ENCODE data around the gene TMF1.

Gene TMF1, protein sequence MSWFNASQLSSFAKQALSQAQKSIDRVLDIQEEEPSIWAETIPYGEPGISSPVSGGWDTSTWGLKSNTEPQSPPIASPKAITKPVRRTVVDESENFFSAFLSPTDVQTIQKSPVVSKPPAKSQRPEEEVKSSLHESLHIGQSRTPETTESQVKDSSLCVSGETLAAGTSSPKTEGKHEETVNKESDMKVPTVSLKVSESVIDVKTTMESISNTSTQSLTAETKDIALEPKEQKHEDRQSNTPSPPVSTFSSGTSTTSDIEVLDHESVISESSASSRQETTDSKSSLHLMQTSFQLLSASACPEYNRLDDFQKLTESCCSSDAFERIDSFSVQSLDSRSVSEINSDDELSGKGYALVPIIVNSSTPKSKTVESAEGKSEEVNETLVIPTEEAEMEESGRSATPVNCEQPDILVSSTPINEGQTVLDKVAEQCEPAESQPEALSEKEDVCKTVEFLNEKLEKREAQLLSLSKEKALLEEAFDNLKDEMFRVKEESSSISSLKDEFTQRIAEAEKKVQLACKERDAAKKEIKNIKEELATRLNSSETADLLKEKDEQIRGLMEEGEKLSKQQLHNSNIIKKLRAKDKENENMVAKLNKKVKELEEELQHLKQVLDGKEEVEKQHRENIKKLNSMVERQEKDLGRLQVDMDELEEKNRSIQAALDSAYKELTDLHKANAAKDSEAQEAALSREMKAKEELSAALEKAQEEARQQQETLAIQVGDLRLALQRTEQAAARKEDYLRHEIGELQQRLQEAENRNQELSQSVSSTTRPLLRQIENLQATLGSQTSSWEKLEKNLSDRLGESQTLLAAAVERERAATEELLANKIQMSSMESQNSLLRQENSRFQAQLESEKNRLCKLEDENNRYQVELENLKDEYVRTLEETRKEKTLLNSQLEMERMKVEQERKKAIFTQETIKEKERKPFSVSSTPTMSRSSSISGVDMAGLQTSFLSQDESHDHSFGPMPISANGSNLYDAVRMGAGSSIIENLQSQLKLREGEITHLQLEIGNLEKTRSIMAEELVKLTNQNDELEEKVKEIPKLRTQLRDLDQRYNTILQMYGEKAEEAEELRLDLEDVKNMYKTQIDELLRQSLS
- long read RNA-seq, donor 1, partial matches to known transcripts, result 13 of 13 reads
- long read RNA-seq, donor 1, other reads (novel, unspliced or antisense), result 0 of 13 reads
- long read RNA-seq, donor 2, result 0 reads
- long read RNA-seq, donor 3, partial matches to known transcripts, result 6 of 6 reads
- long read RNA-seq, donor 3, other reads (novel, unspliced or antisense), result 0 of 6 reads
- long read RNA-seq, donor 4, partial matches to known transcripts, result 17 of 18 reads
- long read RNA-seq, donor 4, other reads (novel, unspliced or antisense), result 0 of 18 reads
- long read RNA-seq, donor 5, full-length matches to known transcripts, result 1 of 11 reads
- long read RNA-seq, donor 5, partial matches to known transcripts, result 10 of 11 reads
- long read RNA-seq, donor 5, other reads (novel, unspliced or antisense), result 0 of 11 reads
- long read RNA-seq, donor 6, result 0 reads
- long read RNA-seq, donor 7, full-length matches to known transcripts, result 1 of 16 reads
- long read RNA-seq, donor 7, partial matches to known transcripts, result 15 of 16 reads
- long read RNA-seq, donor 7, other reads (novel, unspliced or antisense), result 0 of 16 reads
- long read RNA-seq, donor 8, partial matches to known transcripts, result 19 of 19 reads
- long read RNA-seq, donor 8, other reads (novel, unspliced or antisense), result 0 of 19 reads

DNA sequence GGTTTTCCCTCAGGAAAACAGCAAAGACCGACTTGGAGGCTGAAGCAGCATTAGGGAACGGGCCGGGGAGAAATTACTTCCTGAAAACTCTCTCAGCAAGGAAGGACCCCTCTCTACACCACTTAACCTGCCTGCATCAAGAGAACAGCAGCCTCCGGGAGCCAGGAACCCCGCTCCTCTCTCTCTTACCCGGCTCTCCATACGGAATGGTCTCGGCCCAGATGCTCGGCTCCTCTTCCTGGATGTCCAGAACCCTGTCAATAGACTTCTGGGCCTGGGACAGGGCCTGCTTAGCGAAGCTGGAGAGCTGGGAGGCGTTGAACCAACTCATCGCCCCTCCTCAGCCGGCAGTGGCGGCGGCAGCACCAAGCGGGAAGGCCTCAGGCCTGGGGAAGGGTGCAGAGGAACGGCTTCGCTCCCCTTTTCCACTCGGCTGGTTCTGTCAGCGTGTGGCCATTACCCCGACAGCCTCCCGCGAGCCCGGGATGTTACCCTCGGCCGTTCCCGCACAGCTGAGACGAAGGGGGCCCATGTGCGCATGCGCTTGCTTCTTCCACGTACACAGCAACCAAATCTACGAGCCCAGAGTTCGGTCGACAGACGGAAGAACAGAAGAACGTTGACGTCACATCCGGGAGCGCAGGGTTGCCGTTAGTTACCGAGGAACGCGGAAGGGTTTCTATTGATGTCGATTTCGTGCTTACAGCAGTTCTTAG, at the start of gene TMF1:
Gene TMF1 (minus strand): TSS at position 578 of the 716 bp plus-strand sequence. CDS start 247 bp downstream, at position 331.
- DNase-seq, result peak; percentile 99

DNA sequence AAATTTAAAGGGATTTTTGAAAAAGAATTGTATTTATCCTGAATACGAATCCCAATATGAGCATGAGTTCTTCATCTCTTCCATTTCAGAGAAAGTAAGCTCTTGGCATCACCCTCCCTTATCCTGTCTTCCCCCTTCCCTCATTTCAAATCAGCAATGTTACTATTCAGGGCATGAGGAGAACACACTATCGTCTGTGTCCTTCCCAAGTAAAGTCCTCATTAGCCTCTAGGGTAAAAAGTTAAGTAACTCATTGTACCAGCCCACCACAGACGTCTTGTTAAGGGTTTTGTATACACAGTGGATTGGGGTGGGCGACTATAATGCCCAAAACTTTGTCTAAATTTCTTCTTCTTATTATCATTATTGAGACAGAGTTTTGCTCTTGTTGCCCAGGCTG, 47.4 kb upstream of the TMF1 start:
- DNase-seq, result no peak

DNA sequence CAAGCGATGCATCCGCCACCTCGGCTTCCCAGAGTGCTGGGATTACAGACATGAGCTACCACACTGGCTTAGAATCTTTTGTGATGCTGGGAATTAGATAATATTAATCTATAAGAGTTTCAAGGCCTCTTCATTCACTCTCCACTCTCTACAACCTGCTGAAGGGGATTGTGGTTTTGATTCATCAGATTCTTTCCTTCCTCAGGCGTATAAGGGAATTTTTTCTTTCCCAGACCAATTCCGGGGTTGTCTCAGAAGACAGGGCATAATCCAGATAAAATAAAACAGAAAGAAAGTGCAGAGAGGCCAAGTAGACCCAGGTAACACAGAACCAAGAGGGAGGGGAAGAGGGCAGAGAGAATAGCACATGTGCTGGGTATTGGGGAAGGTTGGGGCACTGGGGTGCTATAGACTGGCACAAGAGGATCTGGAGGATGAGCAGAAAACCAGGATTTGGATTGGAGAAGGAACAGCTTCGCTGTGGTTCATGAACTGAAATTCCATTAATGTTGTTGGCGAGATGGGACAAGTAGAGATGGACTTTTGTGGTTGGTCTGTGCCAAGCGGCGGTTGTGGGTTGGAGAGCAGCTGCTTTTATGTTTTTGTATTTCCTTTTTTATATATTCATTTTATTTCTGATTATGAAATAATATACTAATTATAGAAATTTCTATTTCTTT, 45.4 kb upstream of the TMF1 start:
- DNase-seq, result no peak

DNA sequence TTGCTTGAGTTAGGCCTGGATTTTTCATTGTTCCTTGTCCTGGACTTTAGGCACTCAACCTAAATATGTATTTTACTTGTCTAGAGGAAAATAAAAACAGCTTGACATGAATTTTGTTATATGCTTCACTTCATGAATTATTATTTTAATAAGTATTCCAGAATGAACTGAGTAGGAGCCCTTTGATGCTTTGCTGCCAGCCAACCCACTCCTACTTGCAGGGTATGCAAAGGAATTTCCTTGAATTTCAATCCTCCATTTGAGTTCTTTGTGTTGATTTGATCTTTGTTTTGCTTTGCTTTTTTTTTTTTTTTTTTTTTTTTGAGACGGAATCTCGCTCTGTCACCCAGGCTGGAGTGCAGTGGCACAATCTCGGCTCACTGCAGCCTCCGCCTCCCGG, 44.2 kb upstream of the TMF1 start:
- no peak for DNase-seq

DNA sequence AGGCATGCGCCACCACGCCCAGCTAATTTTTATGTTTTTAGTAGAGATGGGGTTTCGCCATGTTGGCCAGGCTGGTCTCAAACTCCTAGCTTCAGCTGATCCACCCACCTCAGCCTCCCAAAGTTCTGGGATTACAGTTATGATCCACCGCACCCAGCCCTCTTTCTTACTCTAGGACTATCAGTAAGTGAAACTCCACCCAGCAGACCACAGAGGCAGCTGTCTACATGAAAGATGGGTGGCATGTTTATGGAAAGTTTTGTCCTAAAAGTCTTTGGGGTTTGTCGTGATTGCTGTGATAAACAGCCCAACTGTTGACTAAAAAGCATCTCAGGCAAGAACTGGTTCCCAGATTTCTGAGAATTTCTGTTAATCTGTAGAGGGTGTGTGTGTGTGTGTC, 43.5 kb upstream of the TMF1 start:
- DNase-seq, result no peak

DNA sequence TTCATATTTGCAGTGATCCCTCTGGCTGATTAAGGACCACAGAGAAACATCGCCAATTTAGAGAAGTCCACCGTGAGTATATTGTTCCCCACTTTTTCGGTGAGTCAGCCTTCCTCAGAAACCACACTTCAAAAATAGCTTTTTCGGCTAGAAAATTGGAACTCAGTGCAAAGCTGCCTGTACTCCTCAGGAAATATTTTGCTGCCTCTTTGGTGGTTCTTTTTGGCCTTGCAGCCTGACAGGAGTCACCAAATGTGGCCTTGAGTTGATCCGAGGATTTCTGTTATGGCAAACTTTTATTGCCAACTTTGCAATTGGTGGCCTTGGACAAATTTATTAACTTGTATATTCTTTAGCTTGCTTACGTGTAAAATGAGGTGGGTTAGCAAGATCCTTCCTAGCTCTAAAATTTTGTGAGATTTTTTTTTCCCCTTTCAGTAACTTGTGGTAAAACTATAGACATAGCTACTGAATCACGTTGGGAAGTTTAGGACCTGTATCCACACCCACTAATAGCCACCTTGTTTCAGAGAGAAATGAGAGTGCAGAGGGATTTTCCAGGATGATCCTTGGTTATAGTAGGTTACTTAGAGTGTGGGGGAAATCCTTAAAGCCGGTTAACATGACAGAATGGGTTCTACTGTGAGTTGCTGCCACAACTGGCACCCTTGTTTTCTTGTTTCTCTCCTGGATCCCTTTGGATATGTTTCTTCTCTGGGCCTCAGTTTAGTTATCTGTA, 42.5 kb upstream of the TMF1 start:
- DNase-seq, result no peak

DNA sequence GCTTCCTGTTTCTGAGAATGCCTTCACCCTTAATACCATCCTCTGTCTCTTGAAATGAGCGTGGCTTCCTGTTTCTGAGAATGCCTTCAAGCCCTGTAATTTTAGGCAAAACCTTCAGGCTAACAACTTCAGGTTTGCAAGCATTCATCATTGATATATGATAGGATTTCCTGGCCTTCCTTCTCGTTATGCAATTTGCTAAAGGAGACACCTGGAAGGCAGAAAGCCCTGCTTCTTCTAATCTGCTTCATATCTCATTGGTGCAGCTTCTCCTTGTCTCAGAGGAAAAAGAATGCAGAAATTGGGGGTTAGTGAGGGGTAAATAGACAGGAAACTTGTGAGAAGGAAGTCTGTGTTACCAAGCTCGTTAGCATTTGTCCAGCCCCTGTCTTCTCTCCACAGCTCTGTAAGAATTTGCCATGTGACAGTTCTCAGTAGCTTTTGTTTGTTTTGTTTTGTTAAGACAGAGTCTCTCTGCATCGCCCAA, 39.9 kb upstream of the TMF1 start:
- DNase-seq, result peak; percentile 7

DNA sequence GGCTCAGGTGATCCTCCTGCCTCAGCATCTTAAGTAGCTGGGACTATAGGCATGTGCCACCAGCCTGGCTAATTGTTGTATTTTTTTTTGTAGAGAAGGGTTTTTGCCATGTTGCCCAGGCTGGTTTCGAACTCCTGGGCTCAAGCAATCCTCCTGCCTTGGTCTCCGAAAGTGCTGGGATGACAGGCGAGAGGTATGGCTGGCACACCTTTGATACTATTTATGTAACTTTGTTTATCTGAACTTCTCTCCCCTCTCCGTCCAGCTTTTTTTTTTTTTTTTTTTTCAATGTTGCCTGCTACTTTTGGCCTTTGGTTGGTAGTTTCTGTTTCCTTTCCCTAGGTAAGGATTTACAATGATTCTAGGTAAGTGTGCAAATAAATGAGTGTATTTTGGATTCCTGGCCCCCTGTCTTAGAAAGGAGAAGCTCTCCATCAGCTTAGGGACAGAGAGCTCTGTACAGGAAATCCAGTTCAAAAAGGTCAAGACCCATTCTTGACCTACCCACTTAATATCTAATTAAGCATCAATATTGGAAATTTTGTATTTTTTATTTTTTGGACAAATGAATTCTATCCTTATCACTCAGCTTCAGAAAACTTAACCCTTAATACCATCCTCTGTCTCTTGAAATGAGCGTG, 39.4 kb upstream of the TMF1 start:
- no peak for DNase-seq

DNA sequence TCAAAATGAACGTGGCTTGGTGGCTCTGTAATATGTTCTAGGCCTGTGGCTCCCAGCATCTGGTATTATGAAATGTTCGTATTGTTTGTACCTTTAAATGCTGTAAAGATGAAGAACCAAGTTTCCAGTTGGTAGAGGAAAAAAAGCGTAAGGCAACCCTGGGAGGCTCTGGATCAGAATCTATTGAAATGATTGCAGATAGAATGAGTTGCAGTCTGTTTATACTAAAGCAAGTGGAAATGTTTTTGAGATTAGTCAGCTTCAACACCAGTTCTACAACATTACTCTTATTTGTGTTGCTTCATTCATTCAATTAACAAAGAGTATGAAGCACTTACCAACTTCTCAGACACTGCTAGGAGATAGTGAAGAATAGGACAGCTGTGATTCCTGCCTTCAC, 37.9 kb upstream of the TMF1 start:
- no peak for DNase-seq

DNA sequence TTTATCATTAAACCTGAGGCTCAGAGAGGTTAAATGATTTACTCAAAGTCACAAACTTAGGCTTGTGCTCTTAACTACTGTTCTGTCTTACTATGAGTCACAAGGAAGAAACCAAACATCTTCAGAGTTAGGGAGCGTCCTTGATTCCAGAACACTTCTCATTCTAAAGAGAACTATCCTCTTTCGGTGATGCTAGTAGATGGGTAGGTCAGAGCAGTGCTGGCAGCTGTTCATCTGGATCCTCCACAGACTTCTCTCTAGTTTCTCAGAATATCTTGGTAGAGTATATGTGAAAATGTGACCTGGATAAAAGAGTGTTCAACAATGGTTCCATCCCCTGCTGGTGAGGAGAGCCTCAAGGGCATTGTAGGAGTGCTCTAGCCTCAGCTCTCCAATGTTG, 35.9 kb upstream of the TMF1 start:
- no peak for DNase-seq

DNA sequence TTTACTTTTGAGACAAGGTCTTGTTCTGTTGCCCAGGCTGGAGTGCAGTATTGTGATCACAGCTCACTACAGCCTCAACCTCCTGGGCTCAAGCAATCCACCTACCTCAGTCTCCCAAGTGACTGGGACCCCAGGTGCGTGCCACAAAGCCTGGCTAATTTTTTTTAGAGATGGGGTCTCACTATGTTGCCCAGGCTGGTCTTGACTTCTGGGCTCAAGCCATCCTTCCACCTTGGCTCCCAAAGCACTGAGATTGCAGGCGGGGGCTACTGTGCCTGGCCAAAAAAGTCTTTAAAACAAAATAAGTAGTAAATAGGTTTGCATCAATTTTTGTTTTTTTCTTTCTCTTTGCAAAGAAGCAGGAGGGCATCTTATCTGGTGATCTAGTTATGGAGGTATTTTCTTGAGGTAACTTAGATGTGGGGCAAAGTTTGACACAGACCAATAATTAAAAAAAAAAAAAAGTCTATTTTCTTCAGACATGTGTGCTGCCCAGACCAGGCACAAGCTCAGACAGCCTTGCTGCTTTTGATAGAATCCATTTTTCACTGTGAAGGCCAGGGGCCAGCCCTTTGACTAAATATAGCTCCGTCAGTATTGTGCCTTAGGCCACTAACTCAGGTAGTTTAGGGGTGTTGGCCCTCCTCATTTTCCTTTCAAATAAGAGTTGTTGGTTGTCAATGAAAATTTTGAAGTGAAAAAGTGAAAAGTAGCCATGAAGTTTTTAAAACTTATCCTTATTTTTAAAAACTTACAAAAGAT, 35.1 kb upstream of the TMF1 start:
- no peak for DNase-seq

DNA sequence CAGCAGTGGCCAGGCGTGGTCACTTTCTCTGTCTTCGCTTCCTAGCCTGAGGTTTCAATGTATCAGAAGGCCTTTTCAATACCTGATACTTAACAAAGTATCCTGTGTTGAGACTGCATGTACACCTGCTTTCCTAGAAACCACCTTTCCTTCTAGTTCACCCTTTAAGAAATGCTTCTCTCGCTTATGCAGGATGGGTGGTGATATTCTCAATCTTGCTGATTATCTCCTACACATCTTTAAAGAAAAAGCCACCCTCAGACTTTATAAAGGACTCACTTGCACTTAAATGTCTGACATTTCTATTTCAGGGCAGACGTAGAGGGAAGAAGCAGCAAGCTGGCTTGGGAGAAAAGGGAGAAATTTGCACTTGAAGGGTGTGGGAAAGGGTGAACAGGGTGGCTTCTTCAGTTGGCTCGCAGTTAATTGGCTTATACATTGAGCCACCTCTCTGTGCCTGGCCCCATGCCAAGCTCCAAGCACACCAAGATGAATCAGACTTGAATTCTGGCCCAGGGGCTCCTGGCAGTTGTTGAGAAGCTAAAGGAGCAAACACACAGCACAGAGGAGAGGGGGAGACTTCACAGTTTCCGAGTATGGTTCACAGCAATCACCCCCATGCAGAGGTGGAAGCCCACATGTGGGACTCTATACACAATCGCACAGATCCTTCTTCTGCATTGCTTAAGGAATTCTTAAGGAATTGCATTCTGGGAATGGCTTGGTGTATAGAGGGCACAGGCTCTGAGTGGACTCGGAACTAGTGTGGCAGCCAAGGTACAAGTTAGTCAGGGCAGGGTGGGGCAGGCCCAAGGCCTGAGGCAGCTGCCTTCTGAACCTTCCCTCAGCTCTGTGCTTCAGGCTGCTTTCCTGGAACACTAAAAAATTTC, 33.9 kb upstream of the TMF1 start:
- DNase-seq, result peak; percentile 46

DNA sequence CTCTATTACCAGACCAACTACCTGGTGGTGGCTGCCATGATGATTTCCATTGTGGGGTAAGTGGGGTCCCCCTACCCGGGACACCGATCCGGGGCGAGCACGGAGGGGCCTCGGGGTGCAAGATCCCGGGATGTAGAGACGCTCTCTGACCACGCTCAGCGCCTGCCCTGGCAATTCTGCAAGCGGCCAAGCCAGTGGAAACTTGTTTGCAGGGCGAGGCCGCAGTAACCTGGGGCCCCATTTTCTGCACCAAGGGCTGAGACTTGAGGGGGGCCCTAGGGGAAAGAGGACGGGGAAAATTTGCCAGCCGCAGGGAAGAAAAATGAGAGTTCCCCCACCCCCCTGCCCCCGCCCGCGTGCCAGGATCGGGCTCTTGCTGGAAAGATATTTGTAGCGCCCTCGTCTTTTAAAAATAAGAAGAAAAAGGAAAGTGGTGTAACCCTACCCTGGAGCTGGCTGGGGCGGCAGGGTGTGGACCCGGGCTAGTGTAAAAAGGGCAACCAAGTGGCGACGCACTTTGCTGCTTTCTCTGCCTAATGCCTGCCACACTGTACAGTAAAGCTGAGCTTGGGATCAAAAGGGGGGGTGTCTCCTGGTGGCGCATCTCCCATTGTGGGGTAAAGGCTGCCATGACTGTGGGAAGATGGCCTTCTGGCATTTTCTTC, 33.2 kb upstream of the TMF1 start:
- peak; percentile 75 for DNase-seq

DNA sequence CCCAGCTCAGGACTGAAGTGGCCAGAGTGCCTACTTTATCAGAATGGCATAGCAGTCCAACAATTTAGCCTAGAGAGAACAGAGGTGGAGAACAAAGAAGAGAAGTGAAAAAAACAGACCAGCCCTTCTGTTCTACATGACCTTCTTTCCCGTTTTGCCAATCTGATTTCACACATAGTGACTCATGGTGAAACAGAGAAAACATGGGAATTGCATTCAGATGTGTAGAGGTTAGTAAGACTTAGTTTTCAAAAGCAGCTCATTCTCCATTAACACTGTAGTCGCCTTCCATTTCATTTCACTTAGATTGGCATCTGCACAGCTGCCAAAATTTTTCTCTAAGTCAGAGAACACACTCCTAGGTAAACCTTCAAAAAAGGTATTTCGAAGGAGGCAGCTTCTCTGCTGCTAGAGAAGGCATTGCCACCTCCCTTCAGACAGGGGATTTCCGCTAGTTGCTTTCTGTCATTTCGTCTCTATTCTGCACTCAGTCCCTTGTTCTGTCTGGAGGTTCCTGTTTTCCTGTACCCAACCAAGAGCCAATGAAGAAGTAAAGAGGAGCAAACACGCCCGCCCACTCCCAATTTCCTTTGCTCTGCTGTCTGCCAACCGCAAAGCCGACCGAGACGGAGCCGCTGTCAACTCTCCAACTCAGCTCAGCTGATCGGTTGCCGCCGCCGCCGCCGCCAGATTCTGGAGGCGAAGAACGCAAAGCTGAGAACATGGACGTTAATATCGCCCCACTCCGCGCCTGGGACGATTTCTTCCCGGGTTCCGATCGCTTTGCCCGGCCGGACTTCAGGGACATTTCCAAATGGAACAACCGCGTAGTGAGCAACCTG, 32.4 kb upstream of the TMF1 start, which contains the start of gene ARL6IP5:
Gene ARL6IP5 (plus strand): TSS at position 612 of the 842 bp plus-strand sequence. CDS start 111 bp downstream, at position 723.
- DNase-seq, result peak; percentile 39

DNA sequence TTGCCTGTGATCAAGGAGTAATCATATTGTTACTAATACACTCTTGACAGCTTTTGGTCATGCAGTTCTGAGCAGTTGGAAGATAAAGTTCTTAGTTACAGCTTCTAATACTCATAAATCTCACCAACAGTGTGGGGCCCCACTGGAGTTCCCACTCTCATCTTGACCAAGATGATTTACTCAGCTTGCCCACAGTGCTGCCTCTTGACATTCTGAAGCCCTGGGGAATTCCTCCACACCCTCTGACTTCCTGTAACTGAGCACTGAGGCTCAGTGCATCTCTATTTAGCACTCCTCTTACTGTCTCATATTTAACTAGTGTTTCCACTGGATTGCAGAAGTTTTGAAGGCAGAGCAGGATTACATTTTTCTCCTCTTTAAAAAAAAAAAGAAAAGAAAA, 30.7 kb upstream of the TMF1 start:
- DNase-seq, result peak; percentile 5
